Stimulated activated naive CD4-positive, alpha-beta T cell (primary cell): ENCODE results near the gene FAM72D.
A peak's percentile ranks its signal among the peaks of the same experiment; 100 is the strongest.
"Not testable (repeated sequence)": the region's sequence is repeated elsewhere in the genome, so short reads cannot be mapped to it uniquely, and the experiment has no call there.

Experiments used
- DNase-seq, 6 experiments: peaks; one replicate each; lab custom pipeline; 2025; lab: John Stamatoyannopoulos, UW

Gene FAM72D

GRCh38 chr1:145146308-145146707 is 50.5 kb downstream of the FAM72D start:
- not testable (repeated sequence) for DNase-seq

GRCh38 chr1:145147172-145147571 is 51.4 kb downstream of the FAM72D start:
- DNase-seq = not testable (repeated sequence)

- DNase-seq = not testable (repeated sequence)
These were observed 59.6 kb downstream of the FAM72D start for GRCh38 chr1:145155421-145155820.

GRCh38 chr1:145155873-145156272 is 60.1 kb downstream of the FAM72D start:
- not testable (repeated sequence) for DNase-seq

GRCh38 chr1:145156891-145157610 is 61.3 kb downstream of the FAM72D start:
- DNase-seq = peak in 5 of 6 experiments; percentile 7 to 57 (median 31)

- not testable (repeated sequence) for DNase-seq
These were observed 61.9 kb downstream of the FAM72D start for GRCh38 chr1:145157715-145158114.

- DNase-seq = not testable (repeated sequence)
These were observed 65.4 kb downstream of the FAM72D start for GRCh38 chr1:145161046-145161752.
